OCI-LY7 (cell line): Measurements from ENCODE around the gene KCNJ16.

Experiments
- EZH2phosphoT487 ChIP-seq: fragments of 200-600 bp; sonication (generic); IDR thresholded peaks from 2 replicates; pipeline ENCODE4 v1.6.1; 2018; ENCODE audit warnings: low read depth, borderline replicate concordance, mild to moderate bottlenecking, mixed run types, antibody characterized with exemption, low read length, moderate library complexity, mixed read lengths
- TF ChIP-seq, protein P1 (sequence below): fragments of 200-600 bp; sonication (generic); conservative IDR thresholded peaks from 2 replicates; pipeline ENCODE4 v1.5.1; 2014; ENCODE audit warnings: mild to moderate bottlenecking, antibody characterized with exemption, low read length, moderate library complexity, mixed read lengths

GRCh38 chr17:70099294-70099693, 24.3 kb downstream of the KCNJ16 start:
- TF ChIP-seq, protein P1, sequence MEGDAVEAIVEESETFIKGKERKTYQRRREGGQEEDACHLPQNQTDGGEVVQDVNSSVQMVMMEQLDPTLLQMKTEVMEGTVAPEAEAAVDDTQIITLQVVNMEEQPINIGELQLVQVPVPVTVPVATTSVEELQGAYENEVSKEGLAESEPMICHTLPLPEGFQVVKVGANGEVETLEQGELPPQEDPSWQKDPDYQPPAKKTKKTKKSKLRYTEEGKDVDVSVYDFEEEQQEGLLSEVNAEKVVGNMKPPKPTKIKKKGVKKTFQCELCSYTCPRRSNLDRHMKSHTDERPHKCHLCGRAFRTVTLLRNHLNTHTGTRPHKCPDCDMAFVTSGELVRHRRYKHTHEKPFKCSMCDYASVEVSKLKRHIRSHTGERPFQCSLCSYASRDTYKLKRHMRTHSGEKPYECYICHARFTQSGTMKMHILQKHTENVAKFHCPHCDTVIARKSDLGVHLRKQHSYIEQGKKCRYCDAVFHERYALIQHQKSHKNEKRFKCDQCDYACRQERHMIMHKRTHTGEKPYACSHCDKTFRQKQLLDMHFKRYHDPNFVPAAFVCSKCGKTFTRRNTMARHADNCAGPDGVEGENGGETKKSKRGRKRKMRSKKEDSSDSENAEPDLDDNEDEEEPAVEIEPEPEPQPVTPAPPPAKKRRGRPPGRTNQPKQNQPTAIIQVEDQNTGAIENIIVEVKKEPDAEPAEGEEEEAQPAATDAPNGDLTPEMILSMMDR = no peak
- no peak for TF ChIP-seq EZH2phosphoT487
